Tibial nerve (tissue), 4 donors: ENCODE data around the gene HEPHL1. TPM values are rescaled to one million over a fixed set of nuclear protein-coding genes. Genes with fewer than 3 reads are reported as not detected.
A peak's percentile ranks its signal among the peaks of the same experiment; 100 is the strongest.

Source experiments
- DNase-seq, 2 donors: peaks; one replicate each; pipeline ENCODE4 v3.0.0-alpha.2; 2019; ENCODE audit warnings: low spot score in 2 of 2
- H3K27ac ChIP-seq, 4 donors: fragments of 200-600 bp; sonication (generic) in 3 of 4; one replicate each; pipeline ENCODE4 v1.5.1; 2017 to 2019; ENCODE audit warnings: mild to moderate bottlenecking in 1 of 4
- H3K27me3 ChIP-seq, 2 donors: fragments of 200-600 bp; sonication (generic) in 1 of 2; one replicate each; pipeline versions ENCODE4 v1.5.1 to v1.6.0; 2017 to 2019
- H3K36me3 ChIP-seq, 3 donors: fragments of 200-600 bp; sonication (generic); one replicate each; pipeline ENCODE4 v1.5.1; 2018 to 2019
- H3K4me1 ChIP-seq, 4 donors: fragments of 200-600 bp; sonication (generic) in 3 of 4; one replicate each; pipeline ENCODE4 v1.5.1; 2017 to 2019
- H3K4me3 ChIP-seq, 4 donors: fragments of 200-600 bp; sonication (generic) in 3 of 4; one replicate each; pipeline ENCODE4 v1.5.1; 2017 to 2019; ENCODE audit warnings: mild to moderate bottlenecking in 1 of 4, moderate library complexity in 1 of 4
- H3K9me3 ChIP-seq, 4 donors: fragments of 200-600 bp; sonication (generic) in 3 of 4; one replicate each; pipeline ENCODE4 v1.5.1; 2017 to 2019
- CTCF ChIP-seq, 5 experiments: fragments of 200-600 bp in 3 of 5; fragments of 450-650 bp in 2 of 5; sonication (generic) in 3 of 5; IDR thresholded peaks; one replicate each; pipeline ENCODE4 v1.5.1; 2016 to 2019; ENCODE audit warnings: antibody characterized with exemption in 5 of 5, mild to moderate bottlenecking in 3 of 5, moderate library complexity in 2 of 5
- EP300 ChIP-seq, 2 donors: sonication (generic); formaldehyde crosslinking; IDR thresholded peaks; one replicate each; pipeline ENCODE4 v1.6.1; 2017; ENCODE audit warnings: antibody characterized with exemption in 2 of 2, mild to moderate bottlenecking in 1 of 2
- POLR2A ChIP-seq, 2 donors: fragments of 450-650 bp; IDR thresholded peaks; one replicate each; pipeline ENCODE4 v1.6.1; 2017; ENCODE audit warnings: antibody characterized with exemption in 2 of 2, mild to moderate bottlenecking in 2 of 2, moderate library complexity in 2 of 2
- WGBS, 2 donors: methylation state at CpG; one replicate each; pipeline ENCODE4 v1.1.5; 2018; 5-methylcytosine and 5-hydroxymethylcytosine counted together
- total RNA-seq, 4 donors: library from RNA; depleted of rRNA; stranded (reverse); fragments of >200 nt; gene quantifications; one replicate each; pipeline ENCODE4 v1.1.0, GENCODE V29; 2016

HEPHL1 gene
- total RNA-seq, 4 donors from 2014 or later: not detected

- Histone ChIP-seq H3K4me1 (peaks cover 0 to 77% (median 34%) of the 10 kb centered on the region in 4 donors), H3K4me3 (peak overlapping the region in 2 of 4 donors; percentile 82 to 96)
- DNase-seq: no peak
Measured at GRCh38 chr11:94131047-94131717, 110.0 kb downstream of the HEPHL1 start.

GRCh38 chr11:94131718-94132115, 110.6 kb downstream of the HEPHL1 start:
- Histone ChIP-seq H3K27me3 (no peaks in the 10 kb centered on the region), H3K4me1 (peaks cover 0 to 79% (median 35%) of the 10 kb centered on the region in 4 donors), H3K4me3 (no peak overlapping the region), H3K27ac (peak overlapping the region in 3 of 4 donors; percentile 93 to 98 (median 97)), H3K9me3 (no peaks in the 10 kb centered on the region), H3K36me3 (no peaks in the 10 kb centered on the region)
- peak in 1 of 2 donors; percentile 53 for DNase-seq
- TF ChIP-seq CTCF (IDR thresholded peaks at IDR 0.05) (no peak), EP300 (IDR thresholded peaks at IDR 0.05) (no peak), POLR2A (IDR thresholded peaks at IDR 0.05) (no peak)
- 6 to 9% methylated on average over 1 of the region's 1 CpG for WGBS, 2 donors

More at GRCh38 chr11:94131047-94131717, 110.0 kb downstream of the HEPHL1 start:
- TF ChIP-seq POLR2A (IDR thresholded peaks at IDR 0.05) (no peak), EP300 (IDR thresholded peaks at IDR 0.05) (no peak), CTCF (IDR thresholded peaks at IDR 0.05) (no peak)
- H3K27ac ChIP-seq: peak overlapping the region; percentile 82 to 98 (median 95)
- 55 to 57% methylated on average over 3 of the region's 3 CpGs for WGBS, 2 donors
- no peaks in the 10 kb centered on the region for H3K9me3 ChIP-seq
- H3K36me3 ChIP-seq: no peaks in the 10 kb centered on the region
- H3K27me3 ChIP-seq: no peaks in the 10 kb centered on the region

GRCh38 chr11:94132152-94132558, 111.0 kb downstream of the HEPHL1 start:
- H3K4me1 ChIP-seq: peaks cover 0 to 79% (median 35%) of the 10 kb centered on the region in 4 donors
- 63% methylated on average over 5 of the region's 5 CpGs for WGBS, 2 donors
- no peaks in the 10 kb centered on the region for H3K27me3 ChIP-seq
- DNase-seq: no peak
- no peak overlapping the region for H3K4me3 ChIP-seq
- H3K27ac ChIP-seq: peak overlapping the region in 2 of 4 donors; percentile 97 to 98
- no peak for TF ChIP-seq CTCF (IDR thresholded peaks at IDR 0.05)
- no peaks in the 10 kb centered on the region for H3K9me3 ChIP-seq
- no peaks in the 10 kb centered on the region for H3K36me3 ChIP-seq

GRCh38 chr11:94132823-94133408, 111.8 kb downstream of the HEPHL1 start:
- Histone ChIP-seq H3K36me3 (no peaks in the 10 kb centered on the region), H3K27ac (peak overlapping the region in 3 of 4 donors; percentile 14 to 98 (median 97)), H3K9me3 (no peaks in the 10 kb centered on the region), H3K27me3 (no peaks in the 10 kb centered on the region), H3K4me3 (no peak overlapping the region), H3K4me1 (peaks cover 0 to 71% (median 34%) of the 10 kb centered on the region in 4 donors)
- 89 to 95% methylated on average over 4 of the region's 4 CpGs for WGBS, 2 donors
- TF ChIP-seq CTCF (IDR thresholded peaks at IDR 0.05) (no peak), POLR2A (IDR thresholded peaks at IDR 0.05) (no peak), EP300 (IDR thresholded peaks at IDR 0.05) (no peak)
- no peak for DNase-seq

GRCh38 chr11:94133752-94134151, 112.6 kb downstream of the HEPHL1 start:
- H3K4me1 ChIP-seq: peaks cover 0 to 68% (median 33%) of the 10 kb centered on the region in 4 donors
- TF ChIP-seq CTCF (IDR thresholded peaks at IDR 0.05) (no peak), POLR2A (IDR thresholded peaks at IDR 0.05) (no peak)
- H3K4me3 ChIP-seq: no peak overlapping the region
- DNase-seq: no peak
- WGBS, 2 donors: 90 to 97% methylated on average over 4 of the region's 4 CpGs
- no peaks in the 10 kb centered on the region for H3K9me3 ChIP-seq
- H3K27ac ChIP-seq: peak overlapping the region in 3 of 4 donors; percentile 14 to 98 (median 97)
- H3K27me3 ChIP-seq: no peaks in the 10 kb centered on the region
- H3K36me3 ChIP-seq: no peaks in the 10 kb centered on the region
